Panc1 (cell line): ENCODE data around the gene FIBCD1.

ENCODE experiments used
- SIN3A ChIP-seq: IDR thresholded peaks from 2 replicates; pipeline ENCODE4 v1.6.1; 2012; ENCODE audit warnings: low read depth, mild to moderate bottlenecking, low read length, moderate library complexity, borderline replicate concordance; ENCODE audit not compliant: insufficient read depth
- TF ChIP-seq, protein P1 (sequence below): fragments of 450-650 bp; IDR thresholded peaks from 2 replicates; pipeline ENCODE4 v1.5.1; 2017; ENCODE audit warnings: mild to moderate bottlenecking
- TF ChIP-seq, protein P2 (sequence below), 2 experiments: IDR thresholded peaks; 2 replicates each; pipeline ENCODE4 v1.6.1; 2011 to 2012; ENCODE audit warnings: low read depth in 2 of 2, control low read depth in 1 of 2, low read length in 1 of 2, mild to moderate bottlenecking in 1 of 2, moderate library complexity in 1 of 2; ENCODE audit not compliant: insufficient read depth in 1 of 2

DNA sequence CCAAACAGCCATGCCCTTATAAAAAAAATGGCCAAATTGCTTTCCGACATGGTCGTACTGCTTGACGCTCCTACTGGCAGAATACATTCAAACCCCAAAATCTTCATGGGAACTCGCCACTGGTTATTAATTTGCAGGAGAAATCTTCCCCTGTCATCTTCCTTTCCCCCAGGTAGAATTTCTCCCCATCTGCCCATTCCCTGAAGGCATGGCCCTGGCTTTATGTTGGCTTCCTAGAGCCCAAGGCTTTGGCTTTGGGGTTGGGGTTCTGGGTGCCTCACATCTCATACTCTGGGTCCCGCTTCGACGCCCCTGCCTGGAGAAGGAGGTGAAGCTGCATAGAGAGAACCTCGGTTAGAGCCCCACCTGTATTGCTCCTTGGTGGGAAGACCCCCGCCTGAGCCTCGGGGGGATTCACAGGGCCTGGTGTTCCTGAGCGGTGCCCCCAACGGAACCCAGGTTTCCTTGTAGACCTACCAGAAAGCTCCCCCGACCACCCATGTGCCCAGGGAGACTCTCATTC lies 8.6 kb upstream of the FIBCD1 start:
- TF ChIP-seq, protein P1, sequence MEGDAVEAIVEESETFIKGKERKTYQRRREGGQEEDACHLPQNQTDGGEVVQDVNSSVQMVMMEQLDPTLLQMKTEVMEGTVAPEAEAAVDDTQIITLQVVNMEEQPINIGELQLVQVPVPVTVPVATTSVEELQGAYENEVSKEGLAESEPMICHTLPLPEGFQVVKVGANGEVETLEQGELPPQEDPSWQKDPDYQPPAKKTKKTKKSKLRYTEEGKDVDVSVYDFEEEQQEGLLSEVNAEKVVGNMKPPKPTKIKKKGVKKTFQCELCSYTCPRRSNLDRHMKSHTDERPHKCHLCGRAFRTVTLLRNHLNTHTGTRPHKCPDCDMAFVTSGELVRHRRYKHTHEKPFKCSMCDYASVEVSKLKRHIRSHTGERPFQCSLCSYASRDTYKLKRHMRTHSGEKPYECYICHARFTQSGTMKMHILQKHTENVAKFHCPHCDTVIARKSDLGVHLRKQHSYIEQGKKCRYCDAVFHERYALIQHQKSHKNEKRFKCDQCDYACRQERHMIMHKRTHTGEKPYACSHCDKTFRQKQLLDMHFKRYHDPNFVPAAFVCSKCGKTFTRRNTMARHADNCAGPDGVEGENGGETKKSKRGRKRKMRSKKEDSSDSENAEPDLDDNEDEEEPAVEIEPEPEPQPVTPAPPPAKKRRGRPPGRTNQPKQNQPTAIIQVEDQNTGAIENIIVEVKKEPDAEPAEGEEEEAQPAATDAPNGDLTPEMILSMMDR = no peak
- TF ChIP-seq SIN3A = no peak
- TF ChIP-seq, protein P2, sequence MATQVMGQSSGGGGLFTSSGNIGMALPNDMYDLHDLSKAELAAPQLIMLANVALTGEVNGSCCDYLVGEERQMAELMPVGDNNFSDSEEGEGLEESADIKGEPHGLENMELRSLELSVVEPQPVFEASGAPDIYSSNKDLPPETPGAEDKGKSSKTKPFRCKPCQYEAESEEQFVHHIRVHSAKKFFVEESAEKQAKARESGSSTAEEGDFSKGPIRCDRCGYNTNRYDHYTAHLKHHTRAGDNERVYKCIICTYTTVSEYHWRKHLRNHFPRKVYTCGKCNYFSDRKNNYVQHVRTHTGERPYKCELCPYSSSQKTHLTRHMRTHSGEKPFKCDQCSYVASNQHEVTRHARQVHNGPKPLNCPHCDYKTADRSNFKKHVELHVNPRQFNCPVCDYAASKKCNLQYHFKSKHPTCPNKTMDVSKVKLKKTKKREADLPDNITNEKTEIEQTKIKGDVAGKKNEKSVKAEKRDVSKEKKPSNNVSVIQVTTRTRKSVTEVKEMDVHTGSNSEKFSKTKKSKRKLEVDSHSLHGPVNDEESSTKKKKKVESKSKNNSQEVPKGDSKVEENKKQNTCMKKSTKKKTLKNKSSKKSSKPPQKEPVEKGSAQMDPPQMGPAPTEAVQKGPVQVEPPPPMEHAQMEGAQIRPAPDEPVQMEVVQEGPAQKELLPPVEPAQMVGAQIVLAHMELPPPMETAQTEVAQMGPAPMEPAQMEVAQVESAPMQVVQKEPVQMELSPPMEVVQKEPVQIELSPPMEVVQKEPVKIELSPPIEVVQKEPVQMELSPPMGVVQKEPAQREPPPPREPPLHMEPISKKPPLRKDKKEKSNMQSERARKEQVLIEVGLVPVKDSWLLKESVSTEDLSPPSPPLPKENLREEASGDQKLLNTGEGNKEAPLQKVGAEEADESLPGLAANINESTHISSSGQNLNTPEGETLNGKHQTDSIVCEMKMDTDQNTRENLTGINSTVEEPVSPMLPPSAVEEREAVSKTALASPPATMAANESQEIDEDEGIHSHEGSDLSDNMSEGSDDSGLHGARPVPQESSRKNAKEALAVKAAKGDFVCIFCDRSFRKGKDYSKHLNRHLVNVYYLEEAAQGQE (IDR thresholded peaks at IDR 0.05; ENCODE audit: insufficient read depth in 1 of 2, low read depth in 2 of 2, low read length in 1 of 2) = no peak
